HG02763 (cell line): Measurements from ENCODE around the gene AKAP10.
"Not testable (repeated sequence)": the region's sequence is repeated elsewhere in the genome, so short reads cannot be mapped to it uniquely, and the experiment has no call there.

Experiments
- ATAC-seq: cut with Tn5 transposase; IDR thresholded peaks from one replicate; pipeline ENCODE4 v1.9.1; 2021; ENCODE audit warnings: mild to moderate bottlenecking, moderate library complexity; ENCODE audit not compliant: unreplicated experiment

Gene AKAP10

DNA sequence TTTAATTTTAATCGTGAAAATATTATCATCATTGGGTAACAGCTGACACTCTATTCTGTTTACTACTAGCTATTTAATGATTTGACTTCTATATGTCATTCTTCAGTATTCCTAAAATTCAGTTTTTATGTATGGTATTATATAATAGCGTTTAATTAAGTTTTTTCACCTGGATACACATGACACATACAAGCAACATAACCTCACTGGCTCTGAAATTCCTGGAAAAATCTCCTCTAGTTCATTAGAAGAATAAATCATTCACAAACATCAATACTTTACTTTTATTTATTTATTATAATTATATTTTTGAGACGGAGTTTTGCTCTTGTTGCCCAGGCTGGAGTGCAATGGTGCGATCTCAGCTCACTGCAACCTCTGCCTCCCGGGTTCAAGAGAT, 44.0 kb downstream of the AKAP10 start:
- ATAC-seq, result no peak

DNA sequence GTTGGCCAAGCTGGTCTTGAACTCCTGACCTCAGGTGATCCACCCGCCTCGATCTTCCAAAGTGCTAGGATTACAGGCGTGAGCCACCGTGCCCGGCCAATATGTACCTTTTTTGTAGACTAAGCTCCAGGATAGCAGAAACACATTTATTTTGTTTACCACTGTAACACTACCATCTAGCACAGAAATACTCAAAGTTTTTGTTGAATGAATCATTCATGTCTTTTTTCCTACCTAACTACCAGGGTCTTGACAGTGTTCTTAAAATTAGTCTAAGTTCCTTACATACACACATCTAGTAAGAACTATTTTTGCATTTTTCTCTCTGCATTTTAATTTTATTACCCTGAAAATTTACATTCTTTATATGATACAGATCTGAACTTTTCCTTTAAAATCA, 44.4 kb downstream of the AKAP10 start:
- ATAC-seq, result no peak

- ATAC-seq, result no peak
These were observed 49.3 kb downstream of the AKAP10 start for GRCh38 chr17:19928299-19928698.

DNA sequence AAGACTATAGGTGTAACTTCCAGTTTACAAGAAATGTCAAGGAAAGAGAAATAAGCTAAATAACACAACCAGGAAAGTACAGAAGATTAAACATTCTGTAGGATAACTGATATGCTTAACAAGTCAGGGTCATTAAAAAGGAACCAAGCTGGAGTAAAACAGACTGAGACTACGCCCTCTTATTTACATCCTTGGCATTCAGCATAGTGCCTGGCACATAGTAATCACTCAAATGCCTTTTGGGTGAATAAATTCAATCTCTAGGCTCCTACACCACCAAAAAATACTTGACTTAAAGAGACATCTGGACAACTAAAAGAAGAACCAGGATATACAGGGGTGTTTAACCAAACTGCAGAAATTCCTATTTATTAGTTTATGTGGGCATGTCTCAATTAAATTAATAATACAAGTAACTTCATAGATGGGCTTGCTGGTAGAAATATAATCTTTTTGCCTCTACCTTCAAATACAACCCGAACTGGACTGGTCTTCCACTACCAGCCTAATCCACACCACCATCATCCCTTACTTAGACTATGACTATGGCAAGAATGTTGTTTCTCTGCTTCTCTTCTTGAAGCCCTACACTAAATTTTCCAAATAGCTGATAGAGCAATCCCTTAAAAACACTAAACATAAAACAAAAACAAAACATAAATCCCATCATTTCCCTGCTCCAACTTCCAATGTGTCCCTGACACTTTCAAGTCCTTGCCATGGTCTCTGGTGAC, 62.2 kb downstream of the AKAP10 start:
- no peak for ATAC-seq

DNA sequence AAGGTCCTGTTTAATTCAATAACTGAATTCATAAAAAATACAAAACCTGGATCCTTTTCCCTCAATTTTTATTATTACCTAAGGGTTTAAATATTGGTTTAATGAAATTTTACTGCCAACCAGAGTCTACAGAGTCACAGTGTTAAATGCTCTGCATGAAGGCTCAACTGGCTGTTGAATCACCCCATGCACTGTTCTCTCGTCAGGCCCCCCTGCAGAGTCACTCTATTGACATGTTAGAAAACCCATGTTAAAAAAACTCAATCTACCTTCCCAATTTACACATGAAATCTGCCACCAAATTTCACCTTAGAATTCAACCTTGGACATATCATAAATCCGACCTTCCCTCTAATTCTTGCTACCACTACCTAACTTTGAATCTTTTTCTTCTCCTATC, 66.6 kb downstream of the AKAP10 start:
- ATAC-seq, result no peak

GRCh38 chr17:19909139-19909538, 68.5 kb downstream of the AKAP10 start:
- no peak for ATAC-seq

- ATAC-seq, result no peak
These were observed 72.1 kb downstream of the AKAP10 start for GRCh38 chr17:19905502-19905901.

DNA sequence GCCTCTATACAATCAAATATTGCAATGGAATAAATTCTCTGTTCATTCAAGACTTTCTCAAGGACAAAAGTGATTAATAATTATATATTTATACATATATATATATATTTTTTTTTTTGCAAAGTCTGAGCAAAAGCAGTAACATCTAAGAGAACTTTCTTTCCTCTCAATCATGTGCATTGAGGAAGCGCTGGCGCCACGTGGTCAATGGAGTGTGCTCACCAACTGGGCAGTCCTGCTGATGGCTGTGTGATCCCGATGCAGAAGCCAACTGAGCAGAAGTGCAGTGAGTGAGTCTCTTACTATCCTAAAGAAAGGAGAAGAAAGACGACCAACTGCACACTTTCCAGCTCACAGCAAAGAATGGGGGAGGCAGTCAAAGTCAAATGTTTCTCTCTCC, 72.7 kb downstream of the AKAP10 start:
- no peak for ATAC-seq

GRCh38 chr17:19904412-19904811, 73.2 kb downstream of the AKAP10 start:
- ATAC-seq, result no peak

- ATAC-seq, result no peak
These were observed 76.8 kb downstream of the AKAP10 start for GRCh38 chr17:19900809-19901208.

DNA sequence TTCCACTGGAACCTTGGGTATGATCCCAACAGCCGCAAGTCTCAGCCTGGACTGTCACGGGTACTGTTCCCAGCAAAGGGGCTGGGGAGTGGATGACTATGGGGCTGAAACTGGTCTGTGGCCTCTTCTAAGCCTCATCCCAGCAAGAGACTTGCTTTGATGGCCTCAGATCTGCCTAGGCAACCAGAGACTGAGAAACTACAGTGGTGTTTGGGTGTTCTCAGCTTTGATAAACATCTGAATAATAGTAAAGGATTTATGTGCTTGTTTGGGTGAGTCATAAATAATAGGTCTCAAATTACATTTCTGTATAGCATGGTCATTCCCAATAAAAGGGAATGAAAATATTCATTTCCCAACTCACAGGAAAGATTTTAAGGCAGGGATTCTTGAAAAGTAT, 79.7 kb downstream of the AKAP10 start:
- ATAC-seq, result no peak

- no peak for ATAC-seq
These were observed 80.4 kb downstream of the AKAP10 start for GRCh38 chr17:19897090-19897837.

DNA sequence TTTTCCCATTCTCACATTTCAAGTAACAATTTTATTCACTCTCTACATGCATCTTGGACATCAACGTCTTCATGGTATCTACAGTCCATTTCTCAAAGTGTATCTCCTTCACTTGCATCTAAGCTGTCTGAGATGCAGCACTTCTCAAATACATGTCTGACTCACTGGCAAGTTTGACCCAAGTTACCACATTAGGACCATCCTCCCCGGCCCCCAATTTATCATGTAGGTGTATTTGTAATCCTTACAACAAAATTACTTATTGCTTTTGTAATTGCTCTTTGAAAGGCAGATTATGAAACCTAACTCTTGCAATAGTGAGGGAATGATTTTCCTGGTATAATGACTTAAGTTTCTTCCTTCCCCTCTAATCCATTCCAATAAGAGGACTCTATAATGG, 80.9 kb downstream of the AKAP10 start:
- ATAC-seq, result no peak

GRCh38 chr17:19890554-19890953, 87.1 kb downstream of the AKAP10 start:
- ATAC-seq, result not testable (repeated sequence)

- not testable (repeated sequence) for ATAC-seq
These were observed 87.6 kb downstream of the AKAP10 start for GRCh38 chr17:19890001-19890400.

- ATAC-seq, result no peak
These were observed 91.5 kb downstream of the AKAP10 start for GRCh38 chr17:19886116-19886515.

- no peak for ATAC-seq
These were observed 94.0 kb downstream of the AKAP10 start for GRCh38 chr17:19883537-19884215.

DNA sequence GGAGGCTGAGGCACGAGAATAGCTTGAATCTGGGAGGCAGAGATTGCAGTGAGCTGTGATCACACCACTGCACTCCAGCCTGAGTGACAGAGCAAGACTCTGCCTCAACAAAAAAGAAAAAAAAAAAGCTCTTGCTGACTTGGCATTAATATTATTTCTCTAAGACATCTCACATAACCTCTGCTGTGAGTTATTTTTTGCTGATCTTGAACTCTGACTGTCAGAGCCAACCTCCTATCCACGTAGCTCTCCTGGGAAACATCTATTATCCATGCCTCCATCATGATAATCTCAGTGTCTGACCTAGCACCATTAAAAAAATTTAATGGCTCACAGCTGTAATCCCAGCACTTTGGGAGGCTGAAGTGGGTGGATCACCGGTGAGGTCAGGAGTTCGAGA, 97.2 kb downstream of the AKAP10 start:
- no peak for ATAC-seq

- ATAC-seq, result no peak
These were observed 100.2 kb downstream of the AKAP10 start for GRCh38 chr17:19877364-19877945.

- no peak for ATAC-seq
These were observed 101.0 kb downstream of the AKAP10 start for GRCh38 chr17:19876529-19877161.

- ATAC-seq, result no peak
These were observed 103.4 kb downstream of the AKAP10 start for GRCh38 chr17:19874256-19874655.
